HG02852 (cell line): ENCODE data around the gene BANP.
"Not testable (repeated sequence)": the region's sequence is repeated elsewhere in the genome, so short reads cannot be mapped to it uniquely, and the experiment has no call there.

ENCODE experiments used
- ATAC-seq: cut with Tn5 transposase; IDR thresholded peaks from one replicate; pipeline ENCODE4 v1.9.1; 2021; ENCODE audit warnings: mild to moderate bottlenecking, moderate library complexity; ENCODE audit not compliant: unreplicated experiment

Gene BANP

GRCh38 chr16:87965417-87965816 lies 14.2 kb downstream of the BANP start:
- no peak for ATAC-seq

GRCh38 chr16:87966064-87966645 lies 14.9 kb downstream of the BANP start:
- no peak for ATAC-seq

- ATAC-seq: no peak
Observed at GRCh38 chr16:87966685-87967185, 15.5 kb downstream of the BANP start.

GRCh38 chr16:87968541-87968940 lies 17.3 kb downstream of the BANP start:
- no peak for ATAC-seq

GRCh38 chr16:87970186-87970585 lies 19.0 kb downstream of the BANP start:
- no peak for ATAC-seq

DNA sequence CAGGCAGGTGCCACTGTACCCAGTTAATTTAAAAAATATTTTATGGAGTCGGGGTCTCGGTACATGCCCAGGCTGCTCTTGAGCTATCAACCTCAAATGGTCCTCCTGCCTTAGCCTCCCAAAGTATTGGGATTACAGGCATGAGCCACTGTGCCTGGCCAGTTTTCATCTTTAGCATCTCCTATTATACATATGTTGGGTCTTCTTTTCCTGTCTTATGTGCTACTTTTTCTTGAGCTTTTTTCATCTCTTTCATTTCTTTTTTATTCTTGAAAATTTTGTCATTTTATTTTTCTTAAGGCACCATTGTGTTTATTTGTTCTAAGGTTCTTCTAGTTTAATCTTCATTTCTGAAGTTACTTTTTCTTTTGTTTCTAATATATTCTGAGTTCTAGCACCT lies 20.7 kb downstream of the BANP start:
- no peak for ATAC-seq

- ATAC-seq: no peak
Observed at GRCh38 chr16:87973717-87974116, 22.5 kb downstream of the BANP start.

GRCh38 chr16:87974178-87974577 lies 22.9 kb downstream of the BANP start:
- ATAC-seq: no peak

DNA sequence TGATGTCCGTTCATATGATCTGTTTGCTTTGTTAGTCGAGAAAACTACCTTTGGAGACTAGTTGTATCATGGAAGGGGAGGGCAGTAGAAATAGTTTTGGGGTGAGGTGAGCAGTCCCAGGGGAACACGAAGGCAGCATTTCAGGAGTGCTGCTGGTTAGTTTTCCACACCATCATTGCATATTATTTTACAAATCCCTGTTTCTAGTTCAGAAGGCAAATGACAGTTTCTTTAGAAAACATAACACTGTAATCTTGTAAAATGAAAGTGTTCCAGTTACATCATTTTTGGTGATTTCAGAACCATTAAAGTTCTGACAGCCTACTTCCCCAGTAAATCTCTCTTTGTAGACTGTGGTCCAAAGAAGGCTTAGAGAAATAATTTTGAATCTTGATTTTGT lies 25.4 kb downstream of the BANP start:
- ATAC-seq: no peak

- ATAC-seq: no peak
Observed at GRCh38 chr16:87978127-87978526, 26.9 kb downstream of the BANP start.

DNA sequence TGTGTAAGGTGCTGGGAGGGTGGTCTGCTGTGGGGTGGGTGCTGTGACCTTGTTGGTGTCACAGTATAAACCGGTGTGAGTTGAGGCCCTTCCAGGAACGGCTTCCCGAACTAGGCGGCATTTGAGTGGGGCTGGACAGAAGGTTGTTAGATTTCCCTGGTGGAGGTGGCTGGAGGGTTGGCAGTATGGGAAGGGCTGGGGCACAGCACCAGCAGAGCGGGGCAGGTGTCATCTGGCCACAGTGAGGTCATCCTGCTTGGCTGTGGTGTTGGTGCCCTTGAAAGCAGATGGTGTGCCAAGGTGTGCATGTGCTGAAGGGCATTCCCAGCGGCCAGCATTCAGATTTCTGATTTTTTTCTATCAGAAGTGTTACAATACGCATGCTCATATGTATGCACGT lies 28.1 kb downstream of the BANP start:
- no peak for ATAC-seq

- not testable (repeated sequence) for ATAC-seq
Observed at GRCh38 chr16:87979911-87980630, 28.8 kb downstream of the BANP start.

DNA sequence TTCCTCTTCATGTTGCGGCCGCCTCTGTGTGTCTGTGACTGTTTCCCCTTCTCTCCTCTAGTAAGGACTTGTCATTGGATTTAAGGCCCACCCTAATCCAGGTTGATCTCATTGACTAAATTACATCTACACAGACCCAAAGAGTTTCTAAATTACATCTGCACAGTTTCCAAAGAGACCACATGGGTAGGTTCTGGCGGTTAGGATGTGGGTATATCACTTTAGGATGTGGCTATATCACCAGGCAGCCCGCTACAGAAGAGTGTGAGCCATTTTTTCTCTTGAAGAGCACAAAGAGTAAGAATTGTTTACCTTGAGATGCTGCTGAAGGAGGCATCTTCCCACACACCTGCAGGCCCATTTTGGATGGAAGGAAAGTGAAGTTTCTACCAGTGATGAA lies 30.1 kb downstream of the BANP start:
- ATAC-seq: not testable (repeated sequence)

GRCh38 chr16:87982581-87983041 lies 31.4 kb downstream of the BANP start:
- ATAC-seq: no peak

DNA sequence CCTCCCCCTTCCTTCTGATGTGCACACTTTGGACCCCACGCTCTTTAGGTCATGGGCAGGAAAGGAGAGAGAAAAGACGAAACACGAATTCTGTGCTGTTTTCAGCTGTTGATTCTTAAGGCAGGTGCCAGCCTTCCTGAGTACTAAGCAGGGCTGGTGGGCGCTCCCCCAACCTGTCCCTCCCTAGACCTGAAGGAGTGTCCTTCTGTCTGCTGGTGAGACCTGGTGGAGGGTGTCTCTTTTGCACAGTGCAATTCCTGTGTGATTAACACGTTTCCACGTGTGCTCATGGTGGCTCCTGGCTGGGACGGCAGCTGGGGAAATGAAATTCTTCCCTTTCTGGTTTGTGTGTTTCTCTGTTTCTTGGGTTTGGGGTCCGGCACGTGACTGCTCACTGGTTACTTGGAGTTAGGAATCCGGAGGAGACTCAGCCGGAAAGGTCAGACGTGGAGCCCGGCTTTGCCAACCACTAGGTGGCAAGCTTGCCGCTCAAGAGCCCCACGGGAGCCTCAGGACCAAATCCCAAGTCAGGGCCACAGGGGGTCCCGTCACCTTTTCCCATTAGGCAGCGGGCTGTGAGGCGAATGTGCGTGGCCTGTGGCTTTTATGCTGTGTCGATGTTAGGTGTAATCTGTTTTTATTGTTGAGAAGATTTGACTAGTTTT lies 32.0 kb downstream of the BANP start:
- ATAC-seq: not testable (repeated sequence)

DNA sequence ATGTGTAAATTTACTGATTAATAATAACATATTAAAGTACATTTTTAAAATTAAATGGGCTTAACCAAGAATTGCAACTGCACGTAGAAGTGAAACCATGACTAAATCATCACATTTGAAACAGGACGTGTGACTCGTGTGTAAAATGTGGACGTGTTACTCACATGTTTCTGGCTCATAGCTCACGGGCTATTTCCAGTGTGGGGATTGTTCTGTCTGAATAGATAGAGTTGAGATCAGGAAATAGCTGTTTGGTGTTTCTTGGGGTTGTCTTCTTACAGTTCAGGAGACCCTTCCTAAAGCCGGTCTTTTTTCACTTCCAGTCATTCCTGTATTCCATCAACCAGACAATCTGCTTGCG lies 32.5 kb downstream of the BANP start:
- not testable (repeated sequence) for ATAC-seq

GRCh38 chr16:87984180-87984579 lies 32.9 kb downstream of the BANP start:
- not testable (repeated sequence) for ATAC-seq

DNA sequence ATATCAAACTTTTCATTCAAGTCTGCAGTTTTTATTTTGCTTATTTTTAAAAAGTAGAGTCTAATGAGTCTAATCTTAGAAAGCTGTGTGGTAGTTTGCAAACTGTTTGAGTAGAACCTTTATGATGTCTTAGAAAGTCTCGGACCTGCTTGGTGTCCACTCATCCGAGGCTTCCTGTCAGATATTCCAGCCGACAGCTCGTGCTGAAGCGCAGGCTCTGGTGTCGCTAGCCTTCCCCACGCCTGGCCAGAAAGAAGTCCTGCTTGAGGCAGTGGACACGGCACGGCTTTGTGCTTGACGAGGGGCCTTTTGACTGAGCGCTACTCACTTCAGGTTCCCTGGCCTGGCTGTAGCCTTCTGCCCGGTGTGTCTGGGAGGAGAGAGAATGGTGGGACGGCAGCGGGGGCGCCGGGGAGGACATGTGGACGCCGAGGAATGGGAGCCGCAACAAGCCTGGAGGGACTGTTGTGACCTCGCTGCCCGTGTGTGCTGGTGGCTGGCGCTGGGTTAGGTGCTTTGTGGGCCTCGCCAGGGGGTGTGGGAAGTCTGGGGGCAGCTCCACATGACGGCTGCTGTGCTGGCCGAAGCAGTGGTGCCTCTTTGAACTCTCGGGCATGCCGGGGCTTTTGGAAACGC lies 33.5 kb downstream of the BANP start:
- ATAC-seq: no peak

GRCh38 chr16:87985493-87985892 lies 34.3 kb downstream of the BANP start:
- not testable (repeated sequence) for ATAC-seq

GRCh38 chr16:87986361-87986849 lies 35.2 kb downstream of the BANP start:
- not testable (repeated sequence) for ATAC-seq

DNA sequence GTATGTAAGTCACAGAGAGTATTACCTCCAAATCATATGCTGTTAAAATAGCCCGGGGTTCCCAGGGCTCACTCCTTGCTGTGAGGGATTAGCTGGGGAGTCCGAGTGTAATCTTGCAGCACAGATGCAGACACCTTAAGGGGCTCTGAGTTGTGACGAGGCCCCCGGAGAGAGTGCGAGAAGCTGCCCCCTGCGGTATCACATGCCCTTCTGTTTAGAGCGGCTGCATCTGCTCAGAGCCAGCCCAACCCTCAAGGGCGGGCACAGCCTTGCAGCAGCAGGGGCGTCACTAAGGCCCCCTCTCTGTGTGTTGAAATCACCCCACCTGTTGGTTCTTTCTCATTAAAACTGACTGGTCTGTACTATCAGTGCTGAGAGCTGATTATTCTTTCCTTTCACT lies 37.4 kb downstream of the BANP start:
- ATAC-seq: not testable (repeated sequence)
